ENCODE data around the gene RRP7A. TPM values are rescaled to one million over a fixed set of nuclear protein-coding genes. Genes with fewer than 3 reads are reported as not detected.
"Not testable (repeated sequence)": the region's sequence is repeated elsewhere in the genome, so short reads cannot be mapped to it uniquely, and the experiment has no call there.

Gene RRP7A
- total RNA-seq, 2 experiments from 2014 or later, result 45.4 to 48.3 TPM

DNA sequence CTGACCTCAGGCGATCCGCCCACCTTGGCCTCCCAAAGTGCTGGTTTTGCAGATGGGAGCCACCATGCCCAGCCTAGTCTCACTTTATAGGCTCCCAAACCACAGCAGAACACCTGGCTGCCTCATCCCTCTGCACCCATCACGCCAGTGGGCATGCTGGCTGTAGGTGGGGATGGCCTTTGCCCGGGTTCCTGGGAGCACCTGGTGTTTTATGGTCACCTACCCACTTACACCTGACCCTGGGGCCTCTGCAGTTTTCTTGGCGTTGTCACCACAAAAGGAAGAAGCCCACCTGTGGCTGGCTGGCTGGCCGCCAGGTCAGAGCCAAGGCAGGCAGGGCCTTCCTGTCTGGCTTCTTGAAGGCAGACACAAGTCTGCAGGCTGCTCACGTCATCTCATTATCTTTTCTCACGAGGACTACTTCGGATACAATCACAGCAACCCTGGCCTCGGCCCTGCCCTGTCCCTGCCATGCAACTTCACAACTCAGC, 8.2 kb downstream of the RRP7A start:
- TF ChIP-seq, protein P1, sequence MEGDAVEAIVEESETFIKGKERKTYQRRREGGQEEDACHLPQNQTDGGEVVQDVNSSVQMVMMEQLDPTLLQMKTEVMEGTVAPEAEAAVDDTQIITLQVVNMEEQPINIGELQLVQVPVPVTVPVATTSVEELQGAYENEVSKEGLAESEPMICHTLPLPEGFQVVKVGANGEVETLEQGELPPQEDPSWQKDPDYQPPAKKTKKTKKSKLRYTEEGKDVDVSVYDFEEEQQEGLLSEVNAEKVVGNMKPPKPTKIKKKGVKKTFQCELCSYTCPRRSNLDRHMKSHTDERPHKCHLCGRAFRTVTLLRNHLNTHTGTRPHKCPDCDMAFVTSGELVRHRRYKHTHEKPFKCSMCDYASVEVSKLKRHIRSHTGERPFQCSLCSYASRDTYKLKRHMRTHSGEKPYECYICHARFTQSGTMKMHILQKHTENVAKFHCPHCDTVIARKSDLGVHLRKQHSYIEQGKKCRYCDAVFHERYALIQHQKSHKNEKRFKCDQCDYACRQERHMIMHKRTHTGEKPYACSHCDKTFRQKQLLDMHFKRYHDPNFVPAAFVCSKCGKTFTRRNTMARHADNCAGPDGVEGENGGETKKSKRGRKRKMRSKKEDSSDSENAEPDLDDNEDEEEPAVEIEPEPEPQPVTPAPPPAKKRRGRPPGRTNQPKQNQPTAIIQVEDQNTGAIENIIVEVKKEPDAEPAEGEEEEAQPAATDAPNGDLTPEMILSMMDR (IDR thresholded peaks at IDR 0.05), result no peak
- POLR2A ChIA-PET, result no interaction called here
- Histone ChIP-seq H3K9me3 (ENCODE audit: control insufficient read depth in 1 of 2, insufficient read depth in 1 of 2, low read length in 2 of 2) (no peaks in the 10 kb centered on the region), H3K27ac (ENCODE audit: low read depth in 1 of 2, low read length in 2 of 2) (no peak overlapping the region), H3K4me1 (ENCODE audit: insufficient read depth, low read length) (peaks cover 3% of the 10 kb centered on the region), H3K4me3 (ENCODE audit: low read length) (no peak overlapping the region), H3K27me3 (ENCODE audit: control insufficient read depth in 1 of 2, insufficient read depth in 2 of 2, low read length in 2 of 2) (no peaks in the 10 kb centered on the region), H3K36me3 (ENCODE audit: insufficient read depth, low read length) (peaks cover 32% of the 10 kb centered on the region)
- Mint-ChIP-seq H3K27ac (peak overlapping the region; percentile 49), H3K4me1 (ENCODE audit: low read depth) (no peaks in the 10 kb centered on the region), H3K9me3 (no peaks in the 10 kb centered on the region), H3K36me3 (ENCODE audit: low read depth) (peaks cover 29% of the 10 kb centered on the region), H3K27me3 (no peaks in the 10 kb centered on the region), H3K4me3 (peak overlapping the region; percentile 34)
- intact Hi-C loops (cut with DNase I, micrococcal nuclease), result no loop called here
- DNase-seq (peak in 1 of 14 experiments; percentile 29), ATAC-seq (ENCODE audit: poor library complexity) (no peak)
- CTCF ChIA-PET, result interaction anchor here (0.6 kb wide), 1 partner anchor 23 kb away, joined by 3 read pairs; no protein-coding TSS in a partner anchor

DNA sequence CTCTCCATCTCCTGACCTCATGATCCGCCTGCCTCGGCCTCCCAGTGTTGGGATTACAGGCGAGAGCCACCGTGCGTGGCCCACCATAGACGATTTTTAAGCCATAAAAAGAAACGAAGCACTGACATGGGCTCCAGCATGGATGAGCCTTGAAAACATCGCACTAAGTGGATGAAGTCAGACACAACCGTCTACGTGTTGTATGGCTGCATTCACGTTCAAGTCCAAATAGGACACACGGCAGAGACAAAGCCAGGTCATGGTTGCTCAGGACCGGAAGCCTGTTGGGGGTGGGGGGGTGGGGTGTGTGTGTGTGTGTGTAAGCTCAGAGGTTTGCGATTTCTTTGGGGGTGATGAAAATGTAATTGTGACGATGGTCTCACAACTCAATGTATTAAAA, 10.0 kb downstream of the RRP7A start:
- intact Hi-C loops (cut with DNase I, micrococcal nuclease), result no loop called here
- peaks cover 3% of the 10 kb centered on the region for H3K4me1 ChIP-seq (ENCODE audit: insufficient read depth, low read length)
- ATAC-seq (ENCODE audit: poor library complexity) (no peak), DNase-seq (peak in 1 of 14 experiments; percentile 20)
- H3K36me3 Mint-ChIP-seq (ENCODE audit: low read depth), result peaks cover 22% of the 10 kb centered on the region
- no peak overlapping the region for H3K4me3 Mint-ChIP-seq
- H3K36me3 ChIP-seq (ENCODE audit: insufficient read depth, low read length), result peaks cover 17% of the 10 kb centered on the region
- no peak overlapping the region for H3K27ac ChIP-seq (ENCODE audit: low read depth in 1 of 2, low read length in 2 of 2)
- H3K9me3 Mint-ChIP-seq, result no peaks in the 10 kb centered on the region
- TF ChIP-seq, protein P1 (IDR thresholded peaks at IDR 0.05), result no peak
- ChIA-PET POLR2A (no interaction called here), CTCF (no interaction called here)
- no peak overlapping the region for H3K27ac Mint-ChIP-seq
- no peak overlapping the region for H3K4me3 ChIP-seq (ENCODE audit: low read length)
- no peaks in the 10 kb centered on the region for H3K4me1 Mint-ChIP-seq (ENCODE audit: low read depth)
- H3K9me3 ChIP-seq (ENCODE audit: control insufficient read depth in 1 of 2, insufficient read depth in 1 of 2, low read length in 2 of 2), result no peaks in the 10 kb centered on the region
- no peaks in the 10 kb centered on the region for H3K27me3 Mint-ChIP-seq
- H3K27me3 ChIP-seq (ENCODE audit: control insufficient read depth in 1 of 2, insufficient read depth in 2 of 2, low read length in 2 of 2), result no peaks in the 10 kb centered on the region

DNA sequence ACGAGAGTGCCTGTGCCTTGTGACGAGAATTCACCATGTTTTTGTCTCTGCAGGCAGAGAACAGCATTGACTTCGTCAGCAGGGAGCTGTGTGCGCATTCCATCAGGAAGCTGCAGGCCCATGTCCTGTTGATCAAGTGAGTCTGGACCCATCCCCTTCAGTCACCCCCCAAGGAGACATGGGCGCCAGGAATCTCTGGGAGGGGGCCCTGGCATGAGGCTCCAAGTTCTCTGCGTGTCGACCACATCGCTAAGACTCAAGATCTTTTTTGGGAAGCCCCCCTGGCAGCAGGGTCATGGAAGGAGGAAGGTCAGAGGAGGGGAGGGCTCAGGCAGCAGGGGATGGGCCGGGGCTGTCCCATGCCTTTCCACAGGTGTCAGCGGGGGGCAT, 10.6 kb downstream of the RRP7A start:
- CTCF ChIA-PET; H3K27me3 Mint-ChIP-seq; H3K4me1 ChIP-seq (ENCODE audit: insufficient read depth, low read length); H3K27me3 ChIP-seq (ENCODE audit: control insufficient read depth in 1 of 2, insufficient read depth in 2 of 2, low read length in 2 of 2); intact Hi-C loops (cut with DNase I, micrococcal nuclease); H3K9me3 Mint-ChIP-seq; H3K27ac Mint-ChIP-seq; H3K4me3 ChIP-seq (ENCODE audit: low read length); H3K4me3 Mint-ChIP-seq; H3K27ac ChIP-seq (ENCODE audit: low read depth in 1 of 2, low read length in 2 of 2); H3K9me3 ChIP-seq (ENCODE audit: control insufficient read depth in 1 of 2, insufficient read depth in 1 of 2, low read length in 2 of 2); ATAC-seq (ENCODE audit: poor library complexity); DNase-seq; POLR2A ChIA-PET; H3K4me1 Mint-ChIP-seq (ENCODE audit: low read depth): not testable (repeated sequence)
- H3K36me3 ChIP-seq (ENCODE audit: insufficient read depth, low read length), result peaks cover 14% of the 10 kb centered on the region
- peaks cover 18% of the 10 kb centered on the region for H3K36me3 Mint-ChIP-seq (ENCODE audit: low read depth)

GRCh38 chr22:42508327-42508974, 11.1 kb downstream of the RRP7A start:
- DNase-seq; H3K4me3 ChIP-seq (ENCODE audit: low read length); H3K9me3 Mint-ChIP-seq; H3K27ac Mint-ChIP-seq; intact Hi-C loops (cut with DNase I, micrococcal nuclease); H3K27me3 ChIP-seq (ENCODE audit: control insufficient read depth in 1 of 2, insufficient read depth in 2 of 2, low read length in 2 of 2); POLR2A ChIA-PET; ATAC-seq (ENCODE audit: poor library complexity); H3K4me1 Mint-ChIP-seq (ENCODE audit: low read depth); H3K4me1 ChIP-seq (ENCODE audit: insufficient read depth, low read length); H3K27me3 Mint-ChIP-seq; H3K4me3 Mint-ChIP-seq; H3K27ac ChIP-seq (ENCODE audit: low read depth in 1 of 2, low read length in 2 of 2); H3K9me3 ChIP-seq (ENCODE audit: control insufficient read depth in 1 of 2, insufficient read depth in 1 of 2, low read length in 2 of 2); CTCF ChIA-PET: not testable (repeated sequence)
- H3K36me3 ChIP-seq (ENCODE audit: insufficient read depth, low read length), result peaks cover 12% of the 10 kb centered on the region
- peaks cover 16% of the 10 kb centered on the region for H3K36me3 Mint-ChIP-seq (ENCODE audit: low read depth)

All from CD4-positive, alpha-beta T cell (primary cell).